Suprapubic skin (tissue), 3 donors: ENCODE measurements around the gene UGT1A6.

Experiments used
- CTCF ChIP-seq, 2 donors: fragments of 200-600 bp in 1 of 2; fragments of 450-650 bp in 1 of 2; sonication (generic) in 1 of 2; IDR thresholded peaks; one replicate each; pipeline ENCODE4 v1.5.1; 2016 to 2019; ENCODE audit warnings: antibody characterized with exemption in 2 of 2, mild to moderate bottlenecking in 1 of 2, moderate library complexity in 1 of 2
- POLR2A ChIP-seq, 2 donors: fragments of 450-650 bp; IDR thresholded peaks; one replicate each; pipeline ENCODE4 v1.6.1; 2017; ENCODE audit warnings: antibody characterized with exemption in 2 of 2, mild to moderate bottlenecking in 2 of 2, moderate library complexity in 2 of 2

GRCh38 chr2:233811732-233812131 is 119.0 kb downstream of the UGT1A6 start:
- TF ChIP-seq CTCF (IDR thresholded peaks at IDR 0.05) = no peak
- no peak for TF ChIP-seq POLR2A (IDR thresholded peaks at IDR 0.05)
